HG02840 (cell line): ENCODE results near the gene TEX48.

Experiments
- ATAC-seq: cut with Tn5 transposase; IDR thresholded peaks from one replicate; pipeline ENCODE4 v1.9.1; 2021; ENCODE audit warnings: mild to moderate bottlenecking, moderate library complexity, moderate number of reproducible peaks; ENCODE audit not compliant: unreplicated experiment, low FRiP score

Gene TEX48, protein sequence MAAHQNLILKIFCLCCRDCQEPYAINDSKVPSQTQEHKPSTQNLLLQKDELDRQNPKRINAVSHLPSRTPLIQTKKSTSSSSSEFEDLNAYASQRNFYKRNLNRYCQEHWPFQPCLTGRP

GRCh38 chr9:114681594-114682332 is at the start of gene TEX48:
Gene TEX48 (minus strand): TSS chr9:114682192. CDS start chr9:114671723, 10,469 bp downstream.
- ATAC-seq = peak; percentile 56

GRCh38 chr9:114731701-114732100 is 49.7 kb upstream of the TEX48 start:
- no peak for ATAC-seq

DNA sequence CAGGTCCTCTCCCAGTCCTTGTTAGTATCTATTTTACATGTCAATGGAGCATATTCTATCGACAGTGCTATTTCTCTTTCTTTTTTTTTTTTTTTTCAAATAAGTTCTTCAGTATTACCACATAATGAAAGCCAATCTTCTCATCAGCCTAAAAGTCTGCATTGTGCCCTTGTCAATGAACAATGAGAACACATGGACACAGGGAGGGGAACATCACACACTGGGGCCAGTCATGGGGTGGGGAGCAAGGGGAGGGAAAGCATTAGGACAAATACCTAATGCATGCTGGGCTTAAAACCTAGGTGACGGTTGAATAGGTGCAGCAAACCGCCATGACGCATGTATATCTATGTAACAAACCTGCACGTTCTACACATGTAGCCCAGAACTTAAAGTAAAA is 47.7 kb upstream of the TEX48 start:
- ATAC-seq = no peak

- no peak for ATAC-seq
Observed at GRCh38 chr9:114725930-114726329, 43.9 kb upstream of the TEX48 start.

- no peak for ATAC-seq
Observed at GRCh38 chr9:114724744-114725143, 42.8 kb upstream of the TEX48 start.

- no peak for ATAC-seq
Observed at GRCh38 chr9:114723931-114724330, 41.9 kb upstream of the TEX48 start.

GRCh38 chr9:114722937-114723620 is 41.1 kb upstream of the TEX48 start:
- no peak for ATAC-seq

GRCh38 chr9:114722081-114722621 is 40.2 kb upstream of the TEX48 start:
- no peak for ATAC-seq

GRCh38 chr9:114721491-114722079 is 39.6 kb upstream of the TEX48 start:
- ATAC-seq = no peak

- no peak for ATAC-seq
Observed at GRCh38 chr9:114720086-114720676, 38.2 kb upstream of the TEX48 start.

DNA sequence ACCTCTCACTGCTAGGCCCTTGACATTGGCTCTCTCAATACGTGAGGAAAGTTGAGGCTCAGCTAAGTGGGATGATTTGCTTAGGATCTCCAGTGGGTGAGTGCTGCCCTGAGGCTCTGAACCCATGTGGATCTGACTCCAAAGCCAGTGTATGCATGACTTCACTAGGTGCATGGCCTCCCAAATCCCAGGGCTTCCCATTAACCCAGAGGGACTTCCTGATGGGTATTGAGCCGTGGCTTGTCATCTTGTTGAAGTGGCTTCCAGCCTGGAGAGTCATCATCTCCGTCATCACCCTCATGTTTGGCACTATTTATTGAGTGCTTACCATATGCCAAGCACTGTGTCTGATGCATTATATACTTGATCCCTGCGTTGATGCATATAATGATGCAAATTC is 37.3 kb upstream of the TEX48 start:
- ATAC-seq = no peak

- ATAC-seq = no peak
Observed at GRCh38 chr9:114718801-114719221, 36.8 kb upstream of the TEX48 start.

DNA sequence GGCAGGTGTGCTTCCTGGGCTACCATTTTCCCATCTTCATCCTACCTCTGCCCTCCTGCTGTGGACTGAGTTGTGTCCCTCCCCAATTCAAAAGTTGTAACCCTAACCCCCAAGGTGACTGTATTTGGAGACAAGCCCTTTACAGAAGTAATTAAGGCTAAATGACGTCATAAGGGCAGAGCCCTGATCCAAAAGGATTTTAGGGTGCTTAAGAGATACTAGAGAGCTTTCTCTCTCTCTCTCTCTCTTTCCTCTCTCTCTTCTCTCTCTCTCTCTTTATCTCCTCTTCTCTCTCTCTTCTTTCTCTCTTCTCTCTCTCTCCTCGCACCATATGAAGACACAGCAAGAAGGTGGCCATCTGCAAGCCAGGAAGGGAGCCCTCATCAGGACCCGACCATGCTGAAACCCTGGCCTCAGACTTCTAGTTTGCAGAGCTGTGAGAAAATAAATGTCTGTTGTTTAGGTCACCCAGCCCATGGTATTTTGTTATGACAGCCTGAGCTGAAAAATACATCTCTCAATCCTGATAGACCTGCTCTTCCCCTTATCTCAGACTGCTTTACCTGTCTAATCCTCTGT is 36.0 kb upstream of the TEX48 start:
- no peak for ATAC-seq

DNA sequence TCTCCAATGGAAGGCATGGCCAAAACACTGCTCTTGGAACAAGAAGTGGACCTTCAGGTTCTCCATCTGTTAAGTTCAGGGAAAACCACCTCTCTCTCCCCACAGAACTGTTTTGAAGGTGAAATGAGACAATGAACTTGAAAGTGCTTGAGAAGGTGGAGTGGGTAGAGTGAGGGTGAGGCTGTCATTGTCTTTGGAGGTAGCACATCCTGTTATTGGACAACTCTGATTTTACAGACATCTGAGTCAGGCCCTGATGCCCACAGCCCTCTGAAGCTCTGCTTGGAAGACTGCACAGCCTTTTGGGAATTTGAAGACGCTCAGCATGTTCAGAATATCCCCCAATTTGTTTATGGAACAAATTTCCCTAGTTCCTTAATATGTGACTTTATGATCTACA is 27.6 kb upstream of the TEX48 start:
- no peak for ATAC-seq

GRCh38 chr9:114706711-114707110 is 24.7 kb upstream of the TEX48 start:
- no peak for ATAC-seq

DNA sequence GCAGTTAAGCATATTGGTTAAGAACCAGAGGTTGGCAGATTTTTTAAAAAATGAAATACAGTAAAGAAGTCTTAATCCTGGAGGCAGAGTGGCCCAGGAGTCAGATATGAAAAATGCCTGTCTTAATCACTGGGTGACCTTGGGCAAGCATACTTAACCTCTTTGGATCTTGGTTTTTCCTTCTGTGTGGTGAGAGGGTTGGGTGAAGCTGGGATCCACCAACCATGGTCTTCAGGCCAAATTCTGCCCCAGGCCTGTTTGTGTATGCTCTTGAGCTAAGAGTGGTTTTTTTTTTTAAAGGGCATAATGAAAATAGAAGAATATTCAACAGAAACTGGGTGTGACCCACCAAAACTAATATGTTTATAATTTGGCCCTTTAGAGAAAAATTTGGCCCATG is 20.0 kb upstream of the TEX48 start:
- ATAC-seq = no peak

GRCh38 chr9:114697951-114698351 is 16.0 kb upstream of the TEX48 start:
- ATAC-seq = peak; percentile 38

DNA sequence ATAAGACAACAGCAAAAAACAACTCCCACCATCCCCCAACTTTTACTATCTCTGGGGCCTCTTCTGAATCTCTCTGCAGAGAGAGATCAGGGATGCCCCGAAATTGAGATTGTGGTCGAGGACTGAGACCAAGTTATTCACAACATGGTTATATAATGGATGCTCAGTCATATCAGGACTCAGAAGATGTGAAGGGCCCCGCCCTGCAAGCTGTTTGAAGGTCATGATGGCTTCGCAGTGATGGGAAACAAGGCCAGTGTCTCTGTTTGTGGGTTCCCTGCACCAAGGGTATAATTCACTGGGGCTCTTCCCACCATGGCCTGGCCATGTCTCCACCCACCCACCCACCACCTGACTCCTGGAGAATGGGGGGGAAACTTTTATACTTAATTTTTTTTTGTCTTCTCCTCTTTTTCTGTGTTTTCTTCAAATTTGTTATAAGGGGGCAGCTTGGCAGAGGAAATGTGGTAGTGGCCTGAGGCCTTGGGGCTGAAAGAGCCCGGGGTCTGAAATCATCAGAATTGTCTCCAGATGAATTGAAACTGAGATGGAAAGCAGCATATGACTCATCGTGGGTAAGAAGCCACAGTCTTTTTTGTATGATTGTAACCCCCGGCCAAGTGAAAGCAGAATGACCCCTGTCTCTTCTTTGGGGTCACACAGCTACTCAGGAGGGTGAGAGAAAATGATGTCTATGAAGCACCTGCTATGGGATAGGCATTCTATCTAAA is 15.0 kb upstream of the TEX48 start:
- peak; percentile 57 for ATAC-seq

DNA sequence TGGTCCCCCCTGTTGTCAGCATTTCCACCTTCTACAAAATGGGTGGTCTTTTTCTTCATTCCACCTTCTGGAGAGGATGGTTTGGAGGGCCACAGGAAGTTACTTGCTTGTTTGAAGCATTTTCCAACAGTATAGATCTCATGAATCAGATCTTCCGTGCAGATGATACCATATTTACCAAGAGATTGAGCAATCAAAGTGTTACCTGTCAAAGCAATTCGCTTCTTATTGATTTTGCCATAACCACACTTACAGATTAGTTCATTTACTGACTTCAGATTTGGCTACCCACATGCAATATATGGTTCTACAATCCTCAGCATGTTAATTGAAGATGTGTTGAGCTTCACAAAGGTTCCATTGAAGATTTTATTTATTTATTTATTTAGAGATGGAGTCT is 14.0 kb upstream of the TEX48 start:
- no peak for ATAC-seq
